HL-60 (cell line): Measurements from ENCODE around the gene PUM2.

ENCODE experiments used
- DNase-seq, 2 experiments: peaks; one replicate each; pipeline ENCODE4 v3.0.0-alpha.2; 2010 to 2020; ENCODE audit warnings: low read depth in 1 of 2, low spot score in 1 of 2
- H3K27ac ChIP-seq: fragments of 250-450 bp; sonication (Bioruptor Pico); replicated peaks from 2 replicates; pipeline ENCODE4 v1.5.1; 2020; ENCODE audit warnings: mild to moderate bottlenecking, moderate library complexity
- H3K27me3 ChIP-seq: fragments of 250-450 bp; sonication (Bioruptor Pico); 2 replicates; pipeline ENCODE4 v1.5.1; 2021; ENCODE audit warnings: mild to moderate bottlenecking, moderate library complexity; ENCODE audit not compliant: insufficient read depth, poor library complexity, severe bottlenecking
- H3K4me3 ChIP-seq: replicated peaks from 2 replicates; pipeline ENCODE4 v1.5.1; 2011; ENCODE audit warnings: mild to moderate bottlenecking, control low read depth, low read length; ENCODE audit not compliant: insufficient read depth
- CTCF ChIP-seq: IDR thresholded peaks from one replicate; pipeline ENCODE4 v1.5.1; 2011; ENCODE audit warnings: low read length, control low read depth, inconsistent platforms; ENCODE audit not compliant: insufficient read depth
- GABPA ChIP-seq: IDR thresholded peaks from 2 replicates; pipeline ENCODE4 v1.6.1; 2012; ENCODE audit warnings: low read depth
- POLR2AphosphoS5 ChIP-seq: IDR thresholded peaks from 2 replicates; pipeline ENCODE4 v1.6.1; 2012; ENCODE audit warnings: low read depth
- REST ChIP-seq: IDR thresholded peaks from 2 replicates; pipeline ENCODE4 v1.6.1; 2012; ENCODE audit warnings: low read depth; ENCODE audit not compliant: insufficient replicate concordance
- SPI1 ChIP-seq: IDR thresholded peaks from 2 replicates; pipeline ENCODE4 v1.6.1; 2012; ENCODE audit warnings: low read depth, mild to moderate bottlenecking, borderline replicate concordance

Gene PUM2

GRCh38 chr2:20210462-20210861 lies 140.2 kb downstream of the PUM2 start:
- Histone ChIP-seq H3K4me3 (no peak overlapping the region), H3K27ac (no peak overlapping the region), H3K27me3 (no peaks in the 10 kb centered on the region)
- TF ChIP-seq REST (no peak), GABPA (no peak), SPI1 (no peak), POLR2AphosphoS5 (no peak), CTCF (no peak)
- DNase-seq: no peak

GRCh38 chr2:20209373-20210109 lies 141.1 kb downstream of the PUM2 start:
- Histone ChIP-seq H3K27me3 (no peaks in the 10 kb centered on the region), H3K27ac (no peak overlapping the region), H3K4me3 (no peak overlapping the region)
- TF ChIP-seq GABPA: no peak
- TF ChIP-seq CTCF: no peak
- no peak for TF ChIP-seq POLR2AphosphoS5
- no peak for TF ChIP-seq SPI1
- TF ChIP-seq REST: no peak
- DNase-seq: no peak

- Histone ChIP-seq H3K4me3 (no peak overlapping the region), H3K27ac (no peak overlapping the region), H3K27me3 (no peaks in the 10 kb centered on the region)
- TF ChIP-seq SPI1 (no peak), REST (no peak), GABPA (no peak), CTCF (no peak), POLR2AphosphoS5 (no peak)
- DNase-seq: no peak
Observed at GRCh38 chr2:20208476-20208859, 142.2 kb downstream of the PUM2 start.
